Hematopoietic multipotent progenitor cell treated with erythropoietin and hydrocortisone succinate and interleukin-3 and kit ligand, for 8 days (in vitro differentiated cells): Measurements from ENCODE around the gene PLA2G12B.

ENCODE experiments used
- DNase-seq: peaks from one replicate; pipeline ENCODE4 v3.0.0-alpha.2; 2015

PLA2G12B gene

DNA sequence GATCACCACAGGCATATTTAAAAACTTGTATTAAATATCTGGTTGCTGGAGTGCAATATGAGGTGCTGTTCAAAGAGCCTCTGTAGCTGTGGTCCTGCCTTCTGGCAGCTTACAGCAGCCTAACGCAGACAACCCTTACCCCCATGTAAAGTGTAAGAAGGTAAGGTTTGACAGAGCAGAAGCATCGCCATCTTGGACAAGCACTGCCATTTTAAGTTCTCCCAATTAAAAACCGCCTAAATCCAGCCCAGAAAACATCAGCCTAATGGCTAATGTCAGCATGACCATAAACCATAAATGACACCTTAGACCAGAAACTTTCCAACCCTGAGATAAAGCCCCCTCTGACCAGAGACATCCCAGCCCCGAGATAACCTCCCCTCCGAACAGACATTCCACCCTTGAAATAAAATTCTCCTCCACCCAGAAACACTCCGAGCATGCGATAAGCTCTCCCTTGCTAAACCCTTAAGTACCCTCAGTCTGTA is 66.4 kb downstream of the PLA2G12B start:
- DNase-seq, result no peak

DNA sequence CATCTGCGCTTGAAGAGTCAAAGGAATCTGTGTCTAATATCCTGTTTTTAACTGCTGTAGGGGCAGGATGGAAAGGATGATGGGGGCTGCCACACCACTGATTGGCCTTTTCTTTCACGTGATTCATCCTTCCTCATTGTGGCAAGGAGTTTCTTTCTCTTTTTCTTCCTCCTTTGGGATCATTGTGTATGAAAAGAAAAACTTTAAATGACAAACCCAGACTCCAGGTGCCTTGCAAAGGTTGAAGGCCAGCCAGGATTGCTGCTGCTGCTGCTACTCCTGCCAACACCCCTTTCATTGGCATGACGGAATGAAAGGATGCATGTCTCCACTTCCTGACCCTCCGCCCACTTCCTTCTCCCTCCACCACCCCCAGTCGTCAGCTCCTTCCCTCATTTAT is 67.6 kb downstream of the PLA2G12B start:
- DNase-seq, result no peak

DNA sequence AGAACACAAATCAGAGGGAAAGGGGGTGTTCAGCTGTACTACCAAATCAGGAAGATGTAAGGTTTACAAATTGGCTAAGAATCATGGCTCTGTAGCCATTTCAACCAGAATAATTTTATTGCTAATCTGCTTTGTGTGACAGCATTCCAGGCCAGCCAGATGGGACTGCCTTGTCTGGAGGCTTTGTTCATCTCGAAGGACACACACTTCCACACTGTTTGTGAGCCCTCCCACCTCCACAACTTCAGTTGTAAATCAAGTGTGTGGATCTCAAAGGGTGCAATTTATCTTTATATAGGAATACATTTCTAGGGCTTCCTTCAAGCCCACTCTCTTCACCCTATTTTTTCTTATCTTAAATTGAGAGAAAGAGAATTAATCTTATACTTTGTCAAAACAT is 68.0 kb downstream of the PLA2G12B start:
- DNase-seq, result no peak

DNA sequence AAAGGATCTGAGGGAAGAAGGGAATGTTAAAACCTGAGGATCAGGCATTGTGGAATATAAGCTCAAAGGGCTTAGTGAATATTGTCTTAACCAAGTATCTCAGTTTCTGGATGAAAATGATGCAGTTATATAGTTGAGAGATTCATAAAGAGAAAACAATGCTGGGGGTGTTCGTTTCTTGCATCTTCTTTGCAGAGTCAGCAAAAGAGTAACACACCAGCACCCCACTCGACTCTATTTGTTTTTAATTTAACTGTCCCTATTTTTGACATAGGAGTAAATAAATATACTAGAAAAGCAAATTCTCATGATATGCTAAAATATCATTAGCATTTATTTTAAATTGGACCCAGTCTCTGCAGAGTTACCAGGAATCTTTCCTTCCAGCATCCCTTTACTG is 68.7 kb downstream of the PLA2G12B start:
- no peak for DNase-seq
